GM18508 (cell line): ENCODE data around the gene ALS2.

Source experiments
- ATAC-seq: cut with Tn5 transposase; IDR thresholded peaks from one replicate; pipeline ENCODE4 v1.9.1; 2021; ENCODE audit warnings: moderate number of reproducible peaks; ENCODE audit not compliant: insufficient read depth, unreplicated experiment

ALS2 gene

GRCh38 chr2:201761101-201761500, 19.6 kb downstream of the ALS2 start:
- no peak for ATAC-seq

- no peak for ATAC-seq
Observed at GRCh38 chr2:201759567-201759966, 21.2 kb downstream of the ALS2 start.

- no peak for ATAC-seq
Observed at GRCh38 chr2:201758873-201759272, 21.9 kb downstream of the ALS2 start.

- no peak for ATAC-seq
Observed at GRCh38 chr2:201758234-201758633, 22.5 kb downstream of the ALS2 start.

GRCh38 chr2:201754717-201755415, 25.9 kb downstream of the ALS2 start:
- no peak for ATAC-seq

DNA sequence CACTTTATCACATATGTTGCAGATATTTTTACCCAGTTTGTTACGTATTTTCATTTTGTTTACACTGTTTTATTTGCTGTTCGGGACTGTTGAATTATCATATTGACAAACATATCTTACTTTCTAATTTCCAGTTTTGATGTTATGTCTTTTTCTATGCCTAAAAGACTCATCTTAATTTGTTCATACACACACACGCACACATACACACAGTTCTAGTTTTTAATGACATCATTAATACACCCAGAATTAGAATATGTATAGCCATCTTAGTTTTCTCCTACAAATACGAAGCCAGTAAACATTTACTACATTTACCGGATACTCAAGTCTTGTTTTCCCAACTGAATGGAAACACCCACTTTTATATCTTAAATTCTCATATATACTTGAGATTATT, 29.2 kb downstream of the ALS2 start:
- ATAC-seq: no peak

GRCh38 chr2:201746551-201746950, 34.2 kb downstream of the ALS2 start:
- no peak for ATAC-seq

DNA sequence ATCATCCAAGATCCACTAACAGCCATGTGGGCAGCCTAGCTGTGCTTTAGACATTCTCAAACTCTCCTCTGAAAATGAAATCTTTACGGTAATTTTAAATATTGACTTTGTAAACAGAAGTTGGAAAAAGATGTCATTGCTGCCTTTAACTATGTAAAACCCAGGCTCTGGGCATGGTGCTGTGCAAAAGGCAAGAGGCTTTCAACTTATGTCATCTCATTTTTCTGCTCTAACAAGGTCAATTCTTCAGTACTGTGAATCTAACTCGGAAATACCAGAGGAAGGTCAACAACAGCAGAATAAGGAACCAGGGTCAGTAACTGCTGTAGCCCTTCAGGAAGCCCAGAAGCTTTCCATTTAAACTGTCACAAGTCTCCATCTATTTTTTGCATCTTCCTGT, 45.2 kb downstream of the ALS2 start:
- ATAC-seq: no peak

- ATAC-seq: no peak
Observed at GRCh38 chr2:201734111-201734510, 46.6 kb downstream of the ALS2 start.

- ATAC-seq: no peak
Observed at GRCh38 chr2:201733544-201733943, 47.2 kb downstream of the ALS2 start.

DNA sequence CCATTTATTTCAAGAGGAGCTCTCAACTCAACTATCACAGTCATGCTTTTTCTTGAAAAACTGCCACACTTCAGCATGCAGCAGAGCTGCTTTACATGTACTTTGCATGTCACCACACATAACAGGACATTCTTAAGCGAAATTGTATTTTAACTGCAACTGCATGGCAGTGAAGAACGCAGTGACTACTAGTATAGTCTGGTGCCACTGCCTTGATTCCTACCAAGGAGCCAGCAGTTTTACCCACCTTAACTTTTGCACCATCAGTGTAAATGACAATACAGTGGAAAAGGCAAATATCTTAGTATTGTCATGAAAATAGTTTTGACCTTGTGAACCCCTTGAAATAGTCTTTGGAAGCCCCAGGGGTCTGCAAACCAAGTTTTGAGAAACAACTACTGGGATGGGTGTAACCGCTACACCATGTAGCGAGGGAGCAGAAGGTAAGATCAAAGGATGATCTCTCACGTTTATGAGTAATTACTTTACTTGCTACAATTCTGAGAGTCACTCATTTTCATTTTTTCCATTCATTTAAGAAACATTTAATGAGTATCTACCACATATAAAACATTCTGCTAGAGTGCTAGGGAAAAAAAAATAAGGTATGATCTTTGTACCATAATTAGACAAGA, 50.0 kb downstream of the ALS2 start:
- no peak for ATAC-seq

- ATAC-seq: no peak
Observed at GRCh38 chr2:201715459-201715858, 65.3 kb downstream of the ALS2 start.

DNA sequence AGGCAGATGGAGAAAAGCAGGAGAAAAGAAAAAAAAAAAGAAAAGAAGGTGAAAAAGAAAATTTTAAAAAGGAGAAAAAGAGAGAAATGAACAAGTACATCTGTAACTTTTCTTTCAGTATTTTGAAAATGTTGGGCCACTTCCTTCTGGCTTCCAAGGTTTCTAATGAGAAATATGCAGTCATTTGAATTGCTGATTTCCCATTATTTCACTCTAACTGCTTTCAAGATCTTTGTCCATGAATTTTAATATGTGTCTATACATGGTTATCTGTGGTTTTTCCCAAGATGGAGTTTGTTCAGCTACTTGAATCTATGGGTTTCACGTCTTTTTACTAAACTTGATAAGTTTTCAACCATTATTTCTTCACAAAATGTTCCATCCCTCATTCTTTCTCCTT, 68.0 kb downstream of the ALS2 start:
- ATAC-seq: no peak

DNA sequence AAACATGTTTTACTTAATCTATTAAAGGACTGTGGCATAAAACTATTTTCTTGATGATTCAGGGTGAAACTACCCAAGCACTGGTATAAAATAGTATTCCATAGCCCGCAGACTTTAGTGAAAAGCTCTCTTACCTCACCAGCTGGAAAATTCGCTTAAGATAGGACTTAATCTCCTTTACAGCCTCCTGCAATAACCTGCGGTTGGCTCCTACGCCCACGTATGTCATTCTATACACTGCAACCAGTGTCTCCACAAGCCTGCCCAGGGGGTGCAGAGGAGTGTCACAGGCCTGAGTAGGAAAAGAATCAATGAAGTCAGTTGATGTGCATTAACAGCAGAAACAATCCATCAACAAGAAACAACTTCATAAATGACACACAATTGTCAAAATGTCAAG, 71.0 kb downstream of the ALS2 start:
- ATAC-seq: no peak

DNA sequence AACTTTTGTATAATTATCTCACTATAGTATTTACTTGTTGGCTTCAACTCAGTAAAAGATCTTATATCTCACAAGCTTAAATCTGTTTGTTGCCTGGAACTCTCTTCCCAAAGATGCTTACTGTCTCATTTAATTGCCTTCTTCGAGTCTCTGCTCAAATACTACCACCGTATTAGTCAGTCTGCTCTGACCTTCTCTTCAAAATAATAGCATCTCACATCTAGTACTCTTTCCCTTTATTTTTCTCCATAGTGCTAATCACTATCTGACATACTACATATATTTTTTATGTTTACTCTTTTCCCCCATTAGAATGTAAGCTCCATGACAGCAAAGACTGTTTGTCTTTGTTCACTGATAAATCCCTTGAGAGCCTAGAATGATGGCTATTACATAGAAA, 71.7 kb downstream of the ALS2 start:
- ATAC-seq: no peak

DNA sequence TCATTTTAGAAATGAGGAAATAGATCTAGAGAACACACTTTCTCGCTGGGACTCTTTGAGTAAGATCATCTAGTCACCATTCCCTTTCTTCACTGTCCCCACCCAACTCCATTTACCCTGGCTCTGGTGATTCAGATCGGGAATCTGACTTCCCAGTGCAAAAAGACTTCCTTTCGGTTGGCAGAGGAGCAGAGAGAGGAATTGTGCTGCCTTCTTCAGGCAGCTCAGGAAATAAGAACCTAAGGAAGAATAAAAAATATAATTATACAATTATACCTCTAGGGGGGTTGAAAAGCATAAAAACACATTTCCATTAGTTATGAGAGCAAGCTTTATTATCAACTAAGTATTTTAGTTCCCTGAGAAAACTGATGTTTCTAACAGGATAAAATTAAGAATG, 73.0 kb downstream of the ALS2 start:
- no peak for ATAC-seq

DNA sequence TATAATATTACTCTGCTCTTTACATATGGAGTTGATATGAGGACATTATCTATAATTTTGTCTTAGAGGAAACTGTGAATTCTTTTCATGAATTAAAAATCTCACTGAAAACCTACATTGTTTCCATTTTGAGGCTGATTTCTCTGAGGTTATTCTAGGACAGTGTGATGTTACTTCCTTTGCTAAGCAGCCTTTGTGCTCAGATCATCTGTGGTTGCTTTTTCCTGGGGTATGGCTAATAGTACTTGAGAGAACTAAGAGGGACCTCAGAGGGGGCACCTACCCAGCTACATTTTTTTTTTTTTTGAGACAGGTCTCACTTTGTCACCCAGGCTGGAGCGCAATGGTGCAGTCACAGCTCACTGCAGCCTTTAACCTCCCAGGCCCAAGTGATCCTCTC, 73.6 kb downstream of the ALS2 start:
- no peak for ATAC-seq

DNA sequence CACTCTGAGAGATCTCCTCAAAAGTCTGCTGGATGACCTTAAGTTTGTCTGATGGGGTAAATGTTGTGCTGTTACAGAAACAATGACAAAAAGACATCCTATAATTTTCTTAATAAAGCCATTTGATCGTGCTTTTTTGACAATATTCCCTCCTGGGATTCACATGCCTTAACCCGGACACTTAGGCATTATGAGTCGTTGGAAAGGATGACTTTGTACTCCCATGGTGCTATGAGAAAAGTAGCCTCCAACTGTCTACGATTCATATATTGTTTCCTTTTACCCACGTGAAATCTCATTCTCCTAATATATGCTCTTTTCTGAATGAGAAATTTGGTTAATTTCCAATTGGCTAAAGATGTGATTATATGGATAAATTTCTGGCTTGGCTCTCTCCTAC, 76.2 kb downstream of the ALS2 start:
- ATAC-seq: no peak

- no peak for ATAC-seq
Observed at GRCh38 chr2:201701646-201702045, 79.1 kb downstream of the ALS2 start.

DNA sequence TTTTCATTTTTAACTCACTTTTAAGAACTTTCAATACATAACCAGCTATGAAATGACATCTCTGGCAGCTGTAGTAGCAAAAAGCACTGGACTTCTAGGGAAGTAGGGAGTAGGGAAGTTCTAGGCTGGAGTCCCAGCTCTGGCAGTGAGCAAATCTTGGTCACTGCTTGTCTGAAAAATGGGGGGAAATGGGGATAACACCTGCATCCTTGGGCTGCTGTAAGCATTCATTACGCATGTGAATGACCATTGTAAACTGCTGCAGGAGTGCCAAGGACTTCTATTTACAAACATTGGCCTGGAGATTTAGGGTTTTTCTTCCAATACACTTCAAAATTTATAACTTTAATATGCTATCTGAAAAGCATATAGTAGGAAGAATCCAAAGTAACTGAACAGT, 81.3 kb downstream of the ALS2 start:
- ATAC-seq: no peak

DNA sequence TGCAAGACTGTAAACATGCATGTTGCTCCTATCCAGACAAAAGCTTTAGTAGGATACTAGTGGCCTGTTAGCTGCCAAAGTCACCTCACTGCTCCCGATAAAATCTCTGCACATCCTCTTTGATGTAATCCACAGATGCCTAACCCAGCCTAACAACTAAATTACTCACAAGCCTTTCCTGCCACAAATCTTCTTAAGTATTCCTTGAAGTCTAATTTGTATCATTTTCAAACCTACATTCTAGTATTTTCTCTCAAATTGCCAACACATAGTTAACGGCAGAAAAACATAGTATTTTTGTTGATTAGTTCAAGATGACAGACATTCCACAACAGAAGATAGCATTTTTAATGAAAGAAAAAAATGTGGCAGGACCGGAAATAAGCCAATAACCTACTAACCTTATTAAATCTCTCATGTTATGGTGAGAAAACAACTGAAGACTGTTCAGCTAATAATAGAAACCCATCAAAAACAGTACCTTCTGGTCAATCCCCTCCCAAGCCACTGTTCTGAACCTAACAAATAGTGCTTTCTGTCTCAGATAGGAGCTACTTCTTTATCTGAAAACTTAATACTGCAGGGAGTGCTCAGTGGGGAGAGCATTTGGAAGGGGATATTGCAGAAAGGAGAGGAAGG, 82.0 kb downstream of the ALS2 start, which contains the start of gene MPP4:
Gene MPP4 (minus strand): TSS at position 57 of the 639 bp plus-strand sequence. CDS start 4,690 bp downstream, outside the sequence.
- no peak for ATAC-seq

GRCh38 chr2:201697899-201698298, 82.8 kb downstream of the ALS2 start:
- no peak for ATAC-seq
